ENCODE data around the gene ANKRD49.
"Not testable (repeated sequence)": the region's sequence is repeated elsewhere in the genome, so short reads cannot be mapped to it uniquely, and the experiment has no call there.

Gene ANKRD49, protein sequence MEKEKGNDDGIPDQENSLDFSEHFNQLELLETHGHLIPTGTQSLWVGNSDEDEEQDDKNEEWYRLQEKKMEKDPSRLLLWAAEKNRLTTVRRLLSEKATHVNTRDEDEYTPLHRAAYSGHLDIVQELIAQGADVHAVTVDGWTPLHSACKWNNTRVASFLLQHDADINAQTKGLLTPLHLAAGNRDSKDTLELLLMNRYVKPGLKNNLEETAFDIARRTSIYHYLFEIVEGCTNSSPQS

DNA sequence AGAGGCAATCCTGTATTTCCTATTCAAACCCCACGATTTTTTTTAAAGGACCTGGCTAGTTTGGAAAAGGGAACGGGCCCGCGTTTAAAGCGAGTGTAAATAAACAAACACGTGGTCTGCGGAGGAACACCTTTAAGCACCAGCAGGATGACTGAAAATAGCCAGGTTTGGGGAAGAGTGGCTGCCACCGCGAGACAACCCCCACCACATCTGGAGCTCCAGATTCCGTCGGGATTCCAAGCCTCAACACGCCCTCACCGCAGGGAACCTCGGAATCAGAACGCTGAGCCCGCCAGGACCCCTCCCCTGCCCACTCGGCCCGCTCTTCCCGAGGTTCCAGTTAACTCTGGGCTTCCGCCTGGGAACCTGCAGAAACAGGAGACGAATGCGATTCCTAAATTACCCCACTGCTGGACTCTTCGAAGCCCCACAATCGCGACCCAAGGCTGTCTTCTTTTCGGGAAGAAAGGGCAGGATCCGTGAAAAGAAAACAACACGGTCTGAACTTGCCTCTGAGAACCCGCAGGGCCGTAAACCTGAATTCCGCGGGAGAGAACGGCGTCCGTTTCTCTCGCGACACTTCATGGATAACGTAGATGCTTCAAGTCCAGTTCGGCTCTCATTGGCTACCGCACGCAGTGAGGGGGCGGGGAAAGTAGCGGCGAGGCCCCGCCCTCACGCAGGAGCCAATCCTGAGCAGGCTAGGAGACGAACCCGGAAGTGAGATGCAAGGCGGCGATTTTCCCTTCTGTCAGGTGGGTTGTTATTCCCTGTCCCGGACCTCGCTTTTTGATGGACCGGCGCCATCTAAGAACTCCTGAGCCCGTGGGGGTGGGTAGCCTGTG lies at the start of gene ANKRD49, which contains the start of gene MRE11:
Gene ANKRD49 (plus strand): TSS at position 704 of the 845 bp plus-strand sequence. CDS start 2,710 bp downstream, outside the sequence.
Gene MRE11 (minus strand): TSS at position 564 of the 845 bp plus-strand sequence. CDS start 1,043 bp downstream, outside the sequence.
- DNase-seq: peak; percentile 94 to 96

DNA sequence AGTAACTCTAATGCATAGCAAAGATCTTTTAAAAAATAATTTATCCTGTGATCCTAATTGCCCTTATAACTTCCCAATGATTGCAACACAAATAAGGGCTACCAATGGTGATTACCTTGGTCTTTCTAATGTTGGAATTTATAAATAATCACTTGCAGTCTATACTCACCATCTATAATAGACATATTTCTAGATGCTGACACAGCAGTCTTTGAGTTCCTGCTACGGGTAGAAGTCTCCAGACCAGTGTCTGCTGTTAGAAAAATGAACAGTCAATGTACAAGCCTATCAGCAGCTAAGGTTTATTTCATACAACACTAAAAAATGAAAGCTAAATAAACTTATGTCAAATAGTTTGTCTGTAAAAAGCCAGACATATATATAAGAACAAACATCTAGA lies 48.1 kb upstream of the ANKRD49 start:
- no peak for DNase-seq

DNA sequence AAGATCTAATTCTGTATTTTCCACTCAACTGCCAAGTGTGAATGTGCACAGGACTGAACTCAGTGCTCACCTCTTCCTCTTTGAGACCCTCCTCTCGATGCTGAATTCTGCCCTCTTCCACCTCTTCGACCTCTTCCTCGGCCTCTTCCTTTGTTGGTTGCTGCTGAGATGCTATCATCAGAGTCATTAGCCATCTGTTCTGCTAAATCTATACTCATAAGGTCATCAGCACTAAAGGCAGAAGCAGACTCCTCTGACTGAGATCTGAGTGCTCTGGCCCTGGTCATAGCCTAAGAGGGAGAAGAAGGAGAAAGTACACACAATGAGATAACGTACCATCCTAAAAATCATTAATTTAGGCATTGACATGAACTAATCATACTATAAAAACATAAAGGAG lies 46.6 kb upstream of the ANKRD49 start:
- DNase-seq: no peak

DNA sequence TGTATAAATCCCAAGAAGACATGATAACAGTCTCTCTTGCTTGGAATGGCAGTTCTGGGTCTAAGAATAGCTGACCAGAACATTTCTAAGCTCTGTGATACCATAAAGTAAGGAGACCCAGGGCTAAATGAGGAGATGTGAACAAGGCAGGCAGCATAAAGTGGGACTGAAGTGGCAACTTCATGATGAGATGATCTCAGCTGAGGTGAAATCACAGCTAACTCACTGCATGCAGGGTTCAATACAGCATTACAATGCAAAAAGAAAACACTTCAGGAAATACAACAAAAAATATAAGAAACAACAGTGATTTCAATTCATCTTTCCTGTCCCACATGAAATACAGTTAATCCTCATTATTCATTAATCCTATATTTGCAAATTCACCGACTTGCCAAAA lies 44.8 kb upstream of the ANKRD49 start:
- DNase-seq: no peak

DNA sequence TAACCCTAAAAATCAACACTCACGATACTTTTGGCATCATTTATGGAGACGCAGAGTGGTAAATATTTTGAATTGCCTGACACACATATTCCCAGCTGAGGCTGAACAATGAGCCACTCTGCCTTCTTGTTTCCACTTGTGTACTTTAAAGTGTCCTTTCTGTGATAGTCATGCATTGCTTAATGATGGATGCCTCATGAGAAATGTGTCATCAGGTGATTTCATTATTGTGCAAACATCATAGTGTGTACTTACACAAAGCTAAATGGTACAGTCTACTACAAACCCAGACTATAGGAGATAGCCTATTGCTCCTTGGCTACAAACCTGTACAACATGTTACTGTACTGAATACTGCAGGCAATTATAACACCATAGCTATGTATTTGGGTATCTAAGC lies 44.3 kb upstream of the ANKRD49 start:
- DNase-seq: no peak

DNA sequence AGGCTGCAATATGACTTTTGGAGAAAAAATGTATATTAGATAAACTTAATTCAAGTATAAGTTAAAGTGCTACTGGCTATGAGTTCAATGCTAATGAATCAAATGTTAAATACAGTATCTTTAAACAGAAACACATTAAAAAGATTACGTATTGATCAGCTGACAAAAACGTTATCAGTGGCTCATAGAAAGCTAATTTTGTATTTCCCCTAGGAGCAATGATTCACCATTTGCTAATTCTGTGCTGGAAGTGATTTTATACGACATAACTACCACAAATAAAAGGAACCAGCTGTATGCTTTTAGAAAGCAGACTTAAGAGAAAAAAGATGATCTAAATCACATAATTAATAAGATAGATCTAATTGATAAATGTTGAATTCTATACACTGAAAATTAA lies 43.7 kb upstream of the ANKRD49 start:
- no peak for DNase-seq

DNA sequence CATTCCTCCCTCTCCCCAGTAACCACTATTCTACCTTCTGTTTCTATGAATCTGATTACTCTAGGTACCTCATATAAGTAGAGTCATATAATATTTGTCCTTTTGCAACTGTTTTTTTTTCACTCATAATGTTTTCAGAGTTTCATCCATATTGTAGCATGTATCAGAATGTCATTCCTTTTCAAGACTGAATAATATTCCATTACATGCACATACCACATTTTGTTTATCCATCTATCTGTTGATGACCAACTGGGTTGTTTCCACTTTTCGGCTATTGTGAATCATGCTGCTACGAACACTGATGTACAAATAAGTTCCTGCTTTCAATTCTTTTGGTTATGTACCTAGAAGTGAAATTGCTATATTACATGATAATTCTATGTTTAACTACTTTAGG lies 40.8 kb upstream of the ANKRD49 start:
- no peak for DNase-seq

DNA sequence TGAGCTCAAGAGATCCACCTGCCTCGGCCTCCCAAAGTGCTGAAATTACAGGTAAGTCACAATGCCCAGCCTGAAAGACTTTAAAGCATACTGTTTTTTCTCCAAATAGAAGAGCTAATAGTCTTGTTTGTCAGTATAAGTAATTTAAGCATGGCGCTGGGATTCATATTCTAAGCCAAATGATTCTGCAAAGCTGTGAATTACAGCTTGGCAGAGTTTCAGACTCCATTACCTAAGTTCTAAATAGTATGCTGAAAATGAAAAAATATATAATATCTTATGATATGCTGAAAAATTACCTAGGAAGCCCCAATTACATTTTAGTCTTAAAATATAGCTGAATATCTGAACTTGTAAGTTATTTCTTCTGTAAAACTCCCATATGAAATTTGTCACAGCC lies 39.5 kb upstream of the ANKRD49 start:
- DNase-seq: no peak

DNA sequence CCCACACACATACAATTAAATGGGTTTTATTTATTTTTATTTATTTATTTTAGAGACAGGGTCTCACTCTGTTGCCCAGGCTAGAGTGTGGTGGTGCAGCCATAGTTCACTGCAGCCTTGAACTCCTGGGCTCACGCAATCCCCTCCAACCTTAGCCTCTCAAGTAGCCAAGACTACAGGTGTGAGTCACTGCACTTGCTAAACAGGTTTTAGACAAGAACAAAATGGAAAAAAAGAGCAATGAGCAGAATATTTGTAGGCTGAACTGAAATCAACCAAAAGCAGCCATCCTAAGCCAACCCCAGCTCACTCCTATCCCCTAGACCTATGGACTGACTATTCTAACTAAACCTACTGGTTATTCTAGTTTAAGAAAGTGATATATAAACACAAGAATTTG lies 37.9 kb upstream of the ANKRD49 start:
- no peak for DNase-seq

DNA sequence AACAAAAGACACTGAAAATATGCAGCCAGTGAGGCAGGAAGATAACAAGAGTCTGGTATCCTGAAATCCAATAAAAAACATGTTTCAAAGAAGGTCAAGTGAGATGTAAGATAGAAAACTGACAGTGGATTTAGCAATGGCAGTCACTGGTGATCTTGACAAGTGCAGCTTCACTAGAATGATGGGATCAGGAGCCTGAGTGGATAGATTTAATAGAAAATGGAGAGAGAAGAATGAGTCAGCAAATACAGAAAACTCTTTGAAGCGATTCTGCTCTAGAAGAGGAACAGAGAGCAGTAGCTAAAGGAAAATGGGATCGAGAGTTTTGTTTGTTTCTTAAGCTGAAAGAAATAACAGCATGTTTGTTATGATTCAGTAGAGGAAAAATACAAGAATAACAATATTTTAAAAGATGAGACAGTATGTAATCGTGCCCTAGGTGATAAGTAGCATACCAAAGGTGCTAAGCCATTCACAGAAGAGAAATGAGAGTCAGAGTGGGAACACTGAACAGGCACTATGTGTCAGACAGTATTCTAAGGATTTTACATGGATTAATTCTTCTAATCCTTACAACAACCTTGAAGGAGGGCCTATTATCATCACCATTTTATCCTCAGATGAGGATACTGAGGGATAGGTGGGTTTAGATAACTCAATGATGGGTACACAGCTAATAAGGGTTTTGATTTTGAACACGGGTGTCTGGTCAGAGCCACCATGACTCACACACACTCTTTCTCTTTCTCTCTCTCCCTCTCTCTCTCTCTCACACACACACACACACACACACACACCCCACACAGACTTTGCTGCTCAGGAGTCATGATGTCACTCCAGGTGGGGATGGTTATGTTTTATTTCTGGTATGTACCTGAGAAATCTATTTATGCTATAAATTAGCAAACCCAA lies 36.4 kb upstream of the ANKRD49 start:
- no peak for DNase-seq

DNA sequence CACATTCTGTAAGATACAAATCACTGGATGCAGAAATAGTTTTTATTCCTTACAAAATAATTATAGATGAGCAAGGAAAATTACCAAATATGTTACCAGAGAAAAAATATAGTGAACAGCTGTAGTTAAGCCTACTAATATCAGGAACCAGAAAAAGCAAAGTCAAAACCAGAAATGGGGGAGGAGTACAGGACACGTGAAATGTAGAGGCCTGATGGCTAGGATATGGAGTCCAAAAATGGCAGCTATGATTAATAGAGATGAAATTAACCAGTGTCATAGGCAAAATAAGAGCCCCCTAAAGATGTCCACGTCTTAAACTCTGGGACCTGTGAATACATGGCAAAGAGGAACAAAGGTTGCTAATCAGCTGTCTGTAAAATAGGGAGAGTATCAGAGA lies 34.2 kb upstream of the ANKRD49 start:
- no peak for DNase-seq

DNA sequence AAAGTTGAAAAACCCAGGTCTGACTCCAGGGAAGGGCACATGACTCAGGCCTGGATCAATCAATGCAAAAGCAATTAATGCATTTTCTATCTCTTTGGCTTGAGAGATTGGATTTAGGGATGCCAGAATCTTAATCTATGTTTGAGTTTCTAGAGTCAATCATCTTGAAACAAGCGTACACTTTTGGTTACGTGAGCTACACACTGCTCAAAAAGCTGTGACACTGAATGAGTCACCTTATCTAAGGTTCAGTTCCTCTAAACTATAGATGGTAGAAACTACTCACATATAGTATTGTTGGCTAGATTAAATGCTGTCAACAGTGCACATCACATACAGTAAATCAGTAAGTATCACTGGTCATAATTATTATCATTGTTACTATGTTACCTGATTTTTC lies 24.4 kb upstream of the ANKRD49 start:
- DNase-seq: no peak

DNA sequence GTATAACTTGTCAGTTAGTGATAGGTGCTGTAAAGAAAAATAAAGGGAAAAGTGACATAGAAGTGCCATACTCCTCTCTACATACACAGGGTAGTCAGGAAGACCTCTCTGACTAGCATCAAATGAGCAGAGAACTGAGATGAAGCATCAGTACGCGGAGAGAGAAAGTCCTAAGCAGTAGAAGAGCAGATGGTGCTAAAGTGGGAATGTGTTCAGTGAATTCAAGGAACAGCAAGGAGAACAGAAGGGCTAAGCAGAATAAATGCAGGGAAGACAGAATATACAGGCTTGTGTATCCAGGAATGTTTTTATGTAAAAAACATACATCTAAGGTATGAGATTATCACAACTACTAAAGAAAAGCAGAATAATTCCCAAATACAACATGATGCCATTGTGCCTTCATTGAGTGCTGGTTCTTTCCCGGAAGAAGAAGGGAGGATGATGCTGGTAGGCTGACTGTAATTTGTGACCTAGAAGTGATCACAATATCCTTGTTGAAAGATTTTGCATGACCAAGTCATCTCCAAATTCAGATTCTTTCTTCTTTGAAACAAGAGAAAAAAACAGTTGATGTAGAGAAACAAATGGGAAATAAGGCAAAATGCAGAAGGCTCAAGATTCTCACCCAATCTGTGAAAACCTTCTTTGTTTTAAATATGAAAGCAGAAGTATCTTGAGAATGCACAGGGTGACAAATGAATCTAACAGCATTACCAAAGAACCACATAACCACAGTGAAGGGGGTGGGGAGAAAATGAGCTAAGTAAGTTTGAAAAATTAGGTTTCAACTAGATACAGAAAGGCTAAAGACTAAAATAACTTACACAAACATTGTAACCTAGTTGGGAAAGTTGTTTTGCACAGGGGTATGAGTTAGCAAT lies 20.6 kb upstream of the ANKRD49 start:
- DNase-seq: no peak

DNA sequence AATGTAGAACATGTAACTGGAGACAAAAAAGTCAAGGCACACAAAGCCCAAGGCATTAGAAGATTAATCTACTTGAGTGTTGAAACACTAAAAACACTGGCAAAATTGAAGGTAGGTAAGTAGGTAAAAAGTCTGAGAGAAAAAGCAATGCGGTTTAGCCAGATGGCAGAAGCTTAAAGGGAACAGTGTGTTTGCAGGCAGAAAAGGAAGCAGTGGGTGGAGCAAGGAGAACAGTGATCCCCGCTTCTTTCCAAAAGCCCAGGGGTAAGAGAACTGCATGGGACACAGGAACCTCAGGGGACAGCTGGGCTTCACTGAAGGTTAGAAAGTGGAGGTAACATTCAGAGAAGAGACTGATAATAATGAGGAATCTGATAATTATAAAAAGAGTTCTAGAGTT lies 16.2 kb upstream of the ANKRD49 start:
- DNase-seq: peak in 1 of 2 donors; percentile 16

DNA sequence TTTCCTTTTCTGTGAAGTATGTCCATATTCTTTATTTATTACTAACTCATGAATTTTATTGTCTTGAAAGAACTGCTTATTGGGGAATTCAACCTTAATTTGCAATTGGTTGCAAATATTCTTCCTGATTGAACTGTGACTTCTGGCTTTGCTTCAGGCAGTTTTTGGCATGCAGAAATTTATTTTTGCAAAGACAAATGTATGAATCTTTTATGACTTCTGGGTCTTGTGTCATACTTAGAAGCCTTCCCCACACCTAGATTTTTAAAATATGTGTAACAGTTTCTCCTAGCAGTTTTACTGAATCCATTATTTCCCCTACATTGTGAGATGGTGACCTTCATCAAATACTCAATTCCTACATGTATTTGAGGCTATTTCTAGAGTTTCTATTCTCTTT lies 12.4 kb upstream of the ANKRD49 start:
- DNase-seq: no peak

DNA sequence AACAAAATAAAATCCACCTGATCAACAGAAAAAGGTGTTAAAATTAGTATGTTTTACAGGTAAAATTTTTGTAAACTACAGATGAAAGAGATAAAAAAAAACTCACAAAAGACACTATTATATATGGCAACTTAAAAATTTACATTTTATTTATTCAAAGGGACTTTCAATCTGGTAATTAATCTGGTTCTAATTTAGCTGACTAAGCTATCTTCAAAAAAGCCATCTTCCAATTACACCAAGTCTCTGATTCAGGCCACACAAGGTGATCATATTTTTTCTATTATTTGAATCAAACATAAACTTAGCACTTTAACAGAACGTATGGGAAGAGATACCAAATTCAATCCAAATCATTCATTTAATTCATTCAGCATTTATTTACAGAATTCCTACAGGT lies 7.7 kb upstream of the ANKRD49 start:
- DNase-seq: no peak

DNA sequence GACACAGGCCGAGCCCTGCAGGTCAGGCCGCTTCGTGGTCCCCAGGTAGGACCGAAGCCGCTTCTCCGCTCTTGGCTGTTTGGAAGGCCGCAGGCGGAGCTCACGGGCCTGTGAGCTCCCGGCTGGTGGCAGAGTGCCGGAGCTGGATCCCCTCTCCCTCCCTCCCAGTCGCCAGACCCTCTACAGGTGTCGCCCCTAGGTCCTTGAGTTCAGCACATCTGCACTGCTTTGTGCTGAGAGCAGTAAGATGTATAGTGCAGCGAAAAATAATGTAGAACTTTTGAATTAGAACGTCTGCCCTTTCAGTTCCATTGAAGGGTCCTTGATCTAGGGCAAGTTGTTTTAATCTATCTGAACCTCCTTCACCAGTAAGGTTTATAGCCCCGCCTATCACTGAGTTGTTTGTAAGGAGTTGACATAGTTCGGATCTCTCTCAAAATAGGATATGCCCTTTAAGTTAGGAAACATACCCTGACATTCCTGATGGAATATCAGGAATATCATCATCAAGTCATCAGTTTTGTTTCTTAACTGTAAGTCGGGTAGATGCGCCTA lies 419 bp downstream of the ANKRD49 start:
- no peak for DNase-seq

DNA sequence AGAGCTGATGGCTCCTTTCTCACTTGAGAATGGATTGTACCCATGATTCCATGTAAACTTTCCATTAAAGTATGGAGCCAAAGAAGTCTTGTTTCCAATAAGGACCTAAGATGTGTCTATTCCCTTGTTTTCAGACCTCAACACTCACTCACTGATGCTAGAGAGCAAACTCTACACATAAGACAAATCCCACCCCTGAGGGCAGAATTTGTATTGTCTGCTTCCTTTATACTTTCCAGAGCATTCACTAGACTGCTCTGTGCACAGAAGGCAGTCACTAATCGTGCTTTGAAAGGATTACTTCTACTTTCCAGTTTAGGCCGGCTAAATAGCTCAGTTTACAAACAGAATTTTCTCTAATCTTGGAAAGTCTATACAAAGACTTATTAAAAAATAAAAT lies 6.4 kb downstream of the ANKRD49 start:
- DNase-seq: no peak

DNA sequence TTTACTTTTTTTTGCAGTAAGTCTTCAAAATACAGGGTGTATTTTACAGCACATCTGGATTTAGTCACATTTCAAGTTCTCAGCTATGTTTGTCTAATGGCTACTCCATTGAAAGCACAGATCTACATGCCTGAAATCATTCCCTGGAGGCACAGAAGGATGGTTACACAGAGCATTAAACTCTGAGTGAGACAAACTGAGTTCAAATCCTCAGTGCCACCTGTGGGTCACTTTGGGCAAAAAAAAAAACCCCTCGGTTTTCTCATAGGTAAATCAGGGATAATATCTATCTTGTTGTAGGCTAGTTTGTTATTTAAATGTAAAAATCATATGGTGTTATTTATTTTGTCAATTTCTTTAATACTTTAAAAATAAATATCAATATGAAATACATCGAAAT lies 7.7 kb downstream of the ANKRD49 start:
- DNase-seq: no peak

DNA sequence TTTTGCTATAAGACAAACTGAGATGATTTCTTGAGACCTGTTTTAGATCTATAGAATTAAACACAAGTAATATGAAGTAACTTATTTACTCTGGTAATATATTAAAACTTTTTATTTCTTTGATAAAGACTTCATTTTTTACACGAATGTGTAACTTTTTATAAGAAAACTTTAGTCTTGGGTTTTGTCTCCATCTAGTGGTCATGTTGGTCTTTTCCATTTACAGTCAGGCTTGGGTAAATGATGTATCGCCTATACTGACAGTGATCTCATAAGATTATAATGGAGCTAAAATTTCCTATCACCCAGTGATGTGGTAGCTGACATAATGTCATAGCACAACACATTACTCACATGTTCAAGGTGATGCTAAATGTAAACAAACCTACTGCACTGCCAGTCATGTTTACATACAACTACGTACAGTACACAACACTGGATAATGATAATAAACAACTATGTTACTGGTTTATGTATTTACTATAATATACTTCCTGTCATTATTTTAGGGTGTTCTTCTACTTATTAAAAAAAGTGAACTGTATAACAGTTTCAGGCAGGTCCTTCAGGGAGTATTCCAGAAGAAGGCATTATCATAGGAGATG lies 11.0 kb downstream of the ANKRD49 start:
- peak in 1 of 2 donors; percentile 36 for DNase-seq

DNA sequence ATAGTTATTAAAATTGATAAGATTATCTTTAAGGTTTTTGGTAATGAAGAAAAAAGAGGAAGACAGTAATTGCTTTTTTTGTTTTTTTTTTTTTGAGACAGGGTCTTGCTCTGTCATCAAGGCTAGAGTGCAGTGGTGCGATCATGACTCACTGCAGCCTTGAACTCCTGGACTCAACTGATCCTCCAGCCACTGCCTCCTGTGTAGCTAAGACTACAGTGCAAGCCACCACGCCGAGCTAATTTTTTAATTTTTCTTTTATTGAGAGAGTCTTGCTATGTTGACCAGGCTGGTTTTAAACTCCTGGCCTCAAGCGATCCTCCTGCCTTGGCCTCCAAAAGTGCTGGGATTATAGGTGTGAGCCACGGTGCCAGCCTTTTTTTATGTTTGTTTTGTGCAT lies 12.7 kb downstream of the ANKRD49 start:
- not testable (repeated sequence) for DNase-seq
